Progenitor cell of endocrine pancreas (in vitro differentiated cells): ENCODE measurements around the gene SMAD3. TPM values are rescaled to one million over a fixed set of nuclear protein-coding genes. Genes with fewer than 3 reads are reported as not detected.

Experiments used
- DNase-seq: peaks from one replicate; pipeline ENCODE4 v3.0.0; 2021; ENCODE audit warnings: low spot score; ENCODE audit not compliant: unreplicated experiment
- H3K27ac Mint-ChIP-seq: 2 replicates; pipeline ENCODE4 v1.8.0; 2021; ENCODE audit warnings: mild to moderate bottlenecking, moderate library complexity, mixed read lengths
- H3K27me3 Mint-ChIP-seq: 2 replicates; pipeline ENCODE4 v1.8.0; 2021; ENCODE audit warnings: mixed read lengths
- H3K36me3 Mint-ChIP-seq: 2 replicates; pipeline ENCODE4 v1.8.0; 2022; ENCODE audit warnings: mixed read lengths; ENCODE audit not compliant: insufficient read depth
- H3K4me1 Mint-ChIP-seq: 2 replicates; pipeline ENCODE4 v1.8.0; 2021; ENCODE audit warnings: low read depth, mixed read lengths
- H3K4me3 Mint-ChIP-seq: 2 replicates; pipeline ENCODE4 v1.8.0; 2021; ENCODE audit warnings: low read depth, mild to moderate bottlenecking, moderate library complexity, mixed read lengths
- H3K9me3 Mint-ChIP-seq: 2 replicates; pipeline ENCODE4 v1.8.0; 2021; ENCODE audit warnings: low read depth, mixed read lengths
- total RNA-seq: library from RNA; stranded (reverse); gene quantifications from 2 replicates; pipeline ENCODE4 v1.2.1, GENCODE V29; 2021
- TF ChIP-seq, protein P1 (sequence below): fragments of 200-600 bp; sonication (generic); IDR thresholded peaks from one replicate; pipeline ENCODE4 v1.5.0; 2021; ENCODE audit warnings: antibody characterized with exemption, mild to moderate bottlenecking; ENCODE audit not compliant: unreplicated experiment

The SMAD3 gene
- total RNA-seq, 1 donor from 2014 or later: 51.3 TPM

- Mint-ChIP-seq H3K27ac (no peak overlapping the region), H3K27me3 (no peaks in the 10 kb centered on the region), H3K9me3 (no peaks in the 10 kb centered on the region), H3K4me1 (no peaks in the 10 kb centered on the region), H3K36me3 (peaks cover 10% of the 10 kb centered on the region), H3K4me3 (no peak overlapping the region)
- TF ChIP-seq, protein P1, sequence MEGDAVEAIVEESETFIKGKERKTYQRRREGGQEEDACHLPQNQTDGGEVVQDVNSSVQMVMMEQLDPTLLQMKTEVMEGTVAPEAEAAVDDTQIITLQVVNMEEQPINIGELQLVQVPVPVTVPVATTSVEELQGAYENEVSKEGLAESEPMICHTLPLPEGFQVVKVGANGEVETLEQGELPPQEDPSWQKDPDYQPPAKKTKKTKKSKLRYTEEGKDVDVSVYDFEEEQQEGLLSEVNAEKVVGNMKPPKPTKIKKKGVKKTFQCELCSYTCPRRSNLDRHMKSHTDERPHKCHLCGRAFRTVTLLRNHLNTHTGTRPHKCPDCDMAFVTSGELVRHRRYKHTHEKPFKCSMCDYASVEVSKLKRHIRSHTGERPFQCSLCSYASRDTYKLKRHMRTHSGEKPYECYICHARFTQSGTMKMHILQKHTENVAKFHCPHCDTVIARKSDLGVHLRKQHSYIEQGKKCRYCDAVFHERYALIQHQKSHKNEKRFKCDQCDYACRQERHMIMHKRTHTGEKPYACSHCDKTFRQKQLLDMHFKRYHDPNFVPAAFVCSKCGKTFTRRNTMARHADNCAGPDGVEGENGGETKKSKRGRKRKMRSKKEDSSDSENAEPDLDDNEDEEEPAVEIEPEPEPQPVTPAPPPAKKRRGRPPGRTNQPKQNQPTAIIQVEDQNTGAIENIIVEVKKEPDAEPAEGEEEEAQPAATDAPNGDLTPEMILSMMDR: no peak
- no peak for DNase-seq
Measured at GRCh38 chr15:67210555-67211168, 145.3 kb downstream of the SMAD3 start.

GRCh38 chr15:67212684-67213367 is 147.4 kb downstream of the SMAD3 start:
- no peak overlapping the region for H3K27ac Mint-ChIP-seq
- DNase-seq: no peak
- TF ChIP-seq, protein P1: no peak
- no peak overlapping the region for H3K4me3 Mint-ChIP-seq
- no peaks in the 10 kb centered on the region for H3K4me1 Mint-ChIP-seq
- H3K9me3 Mint-ChIP-seq: no peaks in the 10 kb centered on the region
- H3K36me3 Mint-ChIP-seq: peaks cover 11% of the 10 kb centered on the region
- H3K27me3 Mint-ChIP-seq: no peaks in the 10 kb centered on the region

- H3K4me3 Mint-ChIP-seq: no peak overlapping the region
- peaks cover 14% of the 10 kb centered on the region for H3K36me3 Mint-ChIP-seq
- DNase-seq: no peak
- H3K27ac Mint-ChIP-seq: no peak overlapping the region
- TF ChIP-seq, protein P1: no peak
- H3K27me3 Mint-ChIP-seq: no peaks in the 10 kb centered on the region
- no peaks in the 10 kb centered on the region for H3K4me1 Mint-ChIP-seq
- no peaks in the 10 kb centered on the region for H3K9me3 Mint-ChIP-seq
Measured at GRCh38 chr15:67215102-67215501, 149.7 kb downstream of the SMAD3 start.

- H3K9me3 Mint-ChIP-seq: no peaks in the 10 kb centered on the region
- peaks cover 14% of the 10 kb centered on the region for H3K36me3 Mint-ChIP-seq
- no peak overlapping the region for H3K27ac Mint-ChIP-seq
- no peak overlapping the region for H3K4me3 Mint-ChIP-seq
- DNase-seq: no peak
- no peaks in the 10 kb centered on the region for H3K27me3 Mint-ChIP-seq
- TF ChIP-seq, protein P1: no peak
- H3K4me1 Mint-ChIP-seq: no peaks in the 10 kb centered on the region
Measured at GRCh38 chr15:67216859-67217258, 151.5 kb downstream of the SMAD3 start.

DNA sequence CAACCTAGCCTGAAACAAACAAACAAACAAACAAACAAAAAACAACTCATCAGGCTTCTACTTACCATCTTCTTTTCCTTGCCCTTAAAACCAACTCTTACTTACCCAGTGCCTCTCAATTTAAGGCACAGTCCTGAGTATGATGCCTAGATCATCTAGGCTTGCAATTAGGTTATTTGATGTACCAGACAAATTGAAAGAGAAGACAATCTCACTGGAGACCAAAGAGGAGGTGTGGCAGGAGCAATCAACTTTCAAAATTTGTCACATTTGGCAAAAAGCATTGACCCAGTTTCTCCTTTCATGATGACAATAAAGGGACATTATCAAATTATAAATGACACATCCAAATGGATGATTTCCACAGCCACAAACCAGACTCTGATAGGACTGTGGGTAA is 153.0 kb downstream of the SMAD3 start:
- Mint-ChIP-seq H3K27ac (no peak overlapping the region), H3K4me1 (no peaks in the 10 kb centered on the region), H3K4me3 (no peak overlapping the region), H3K27me3 (no peaks in the 10 kb centered on the region), H3K9me3 (no peaks in the 10 kb centered on the region), H3K36me3 (peaks cover 14% of the 10 kb centered on the region)
- TF ChIP-seq, protein P1: no peak
- no peak for DNase-seq
